Measurements from ENCODE around the gene SARS2. TPM values are rescaled to one million over a fixed set of nuclear protein-coding genes. Genes with fewer than 3 reads are reported as not detected.

The SARS2 gene
- polyA plus RNA-seq, 2 donors = 27.4 to 43.9 TPM

GRCh38 chr19:38919837-38920601 is 10.5 kb downstream of the SARS2 start:
- 60 to 69% methylated on average over 21 of the region's 21 CpGs for WGBS, 2 donors

GRCh38 chr19:38918526-38918925 is 12.0 kb downstream of the SARS2 start:
- peaks cover 0 to 2% of the 10 kb centered on the region in 2 donors for H3K4me1 ChIP-seq (ENCODE audit: control insufficient read depth in 2 of 2, insufficient read depth in 2 of 2, low read length in 1 of 2)
- H3K27ac ChIP-seq (ENCODE audit: low read depth in 2 of 2, low read length in 1 of 2) = no peak overlapping the region
- no peak overlapping the region for H3K4me3 ChIP-seq (ENCODE audit: low read depth in 1 of 2, low read length in 2 of 2)
- 86 to 88% methylated on average over 10 of the region's 10 CpGs for WGBS, 2 donors
- peaks cover 3 to 13% of the 10 kb centered on the region in 2 donors for H3K36me3 ChIP-seq (ENCODE audit: control insufficient read depth in 2 of 2, insufficient read depth in 2 of 2, low read length in 1 of 2)
- H3K9me3 ChIP-seq (ENCODE audit: control insufficient read depth in 2 of 2, insufficient read depth in 1 of 2, low read depth in 1 of 2, low read length in 1 of 2) = no peaks in the 10 kb centered on the region
- no peaks in the 10 kb centered on the region for H3K27me3 ChIP-seq (ENCODE audit: control insufficient read depth in 1 of 2, insufficient read depth in 2 of 2, low read length in 2 of 2)

More at GRCh38 chr19:38919837-38920601, 10.5 kb downstream of the SARS2 start:
- H3K27me3 ChIP-seq (ENCODE audit: control insufficient read depth in 1 of 2, insufficient read depth in 2 of 2, low read length in 2 of 2) = no peaks in the 10 kb centered on the region
- H3K27ac ChIP-seq (ENCODE audit: low read depth in 2 of 2, low read length in 1 of 2) = no peak overlapping the region
- peaks cover 0 to 2% of the 10 kb centered on the region in 2 donors for H3K4me1 ChIP-seq (ENCODE audit: control insufficient read depth in 2 of 2, insufficient read depth in 2 of 2, low read length in 1 of 2)
- no peaks in the 10 kb centered on the region for H3K9me3 ChIP-seq (ENCODE audit: control insufficient read depth in 2 of 2, insufficient read depth in 1 of 2, low read depth in 1 of 2, low read length in 1 of 2)
- H3K36me3 ChIP-seq (ENCODE audit: control insufficient read depth in 2 of 2, insufficient read depth in 2 of 2, low read length in 1 of 2) = peaks cover 7 to 20% of the 10 kb centered on the region in 2 donors
- H3K4me3 ChIP-seq (ENCODE audit: low read depth in 1 of 2, low read length in 2 of 2) = no peak overlapping the region

- peaks cover 3 to 13% of the 10 kb centered on the region in 2 donors for H3K36me3 ChIP-seq (ENCODE audit: control insufficient read depth in 2 of 2, insufficient read depth in 2 of 2, low read length in 1 of 2)
- no peak overlapping the region for H3K27ac ChIP-seq (ENCODE audit: low read depth in 2 of 2, low read length in 1 of 2)
- H3K27me3 ChIP-seq (ENCODE audit: control insufficient read depth in 1 of 2, insufficient read depth in 2 of 2, low read length in 2 of 2) = no peaks in the 10 kb centered on the region
- peaks cover 0 to 2% of the 10 kb centered on the region in 2 donors for H3K4me1 ChIP-seq (ENCODE audit: control insufficient read depth in 2 of 2, insufficient read depth in 2 of 2, low read length in 1 of 2)
- H3K4me3 ChIP-seq (ENCODE audit: low read depth in 1 of 2, low read length in 2 of 2) = no peak overlapping the region
- H3K9me3 ChIP-seq (ENCODE audit: control insufficient read depth in 2 of 2, insufficient read depth in 1 of 2, low read depth in 1 of 2, low read length in 1 of 2) = no peaks in the 10 kb centered on the region
- WGBS, 2 donors = 65 to 70% methylated on average over 13 of the region's 13 CpGs
Measured at GRCh38 chr19:38917921-38918491, 12.6 kb downstream of the SARS2 start.

GRCh38 chr19:38917516-38917915 is 13.0 kb downstream of the SARS2 start:
- WGBS, 2 donors = 83% methylated on average over 9 of the region's 9 CpGs
- no peaks in the 10 kb centered on the region for H3K27me3 ChIP-seq (ENCODE audit: control insufficient read depth in 1 of 2, insufficient read depth in 2 of 2, low read length in 2 of 2)
- no peak overlapping the region for H3K4me3 ChIP-seq (ENCODE audit: low read depth in 1 of 2, low read length in 2 of 2)
- H3K27ac ChIP-seq (ENCODE audit: low read depth in 2 of 2, low read length in 1 of 2) = no peak overlapping the region
- peaks cover 3 to 13% of the 10 kb centered on the region in 2 donors for H3K36me3 ChIP-seq (ENCODE audit: control insufficient read depth in 2 of 2, insufficient read depth in 2 of 2, low read length in 1 of 2)
- H3K9me3 ChIP-seq (ENCODE audit: control insufficient read depth in 2 of 2, insufficient read depth in 1 of 2, low read depth in 1 of 2, low read length in 1 of 2) = no peaks in the 10 kb centered on the region
- H3K4me1 ChIP-seq (ENCODE audit: control insufficient read depth in 2 of 2, insufficient read depth in 2 of 2, low read length in 1 of 2) = peaks cover 0 to 2% of the 10 kb centered on the region in 2 donors

- WGBS, 2 donors = 89 to 92% methylated on average over 44 of the region's 44 CpGs
- Histone ChIP-seq H3K27me3 (ENCODE audit: control insufficient read depth in 1 of 2, insufficient read depth in 2 of 2, low read length in 2 of 2) (no peaks in the 10 kb centered on the region), H3K9me3 (ENCODE audit: control insufficient read depth in 2 of 2, insufficient read depth in 1 of 2, low read depth in 1 of 2, low read length in 1 of 2) (no peaks in the 10 kb centered on the region), H3K27ac (ENCODE audit: low read depth in 2 of 2, low read length in 1 of 2) (no peak overlapping the region), H3K36me3 (ENCODE audit: control insufficient read depth in 2 of 2, insufficient read depth in 2 of 2, low read length in 1 of 2) (peaks cover 3 to 8% of the 10 kb centered on the region in 2 donors), H3K4me3 (ENCODE audit: low read depth in 1 of 2, low read length in 2 of 2) (no peak overlapping the region), H3K4me1 (ENCODE audit: control insufficient read depth in 2 of 2, insufficient read depth in 2 of 2, low read length in 1 of 2) (peaks cover 2% of the 10 kb centered on the region in 2 donors)
Measured at GRCh38 chr19:38915329-38916321, 14.9 kb downstream of the SARS2 start.

- Histone ChIP-seq H3K4me1 (ENCODE audit: control insufficient read depth in 2 of 2, insufficient read depth in 2 of 2, low read length in 1 of 2) (peaks cover 2% of the 10 kb centered on the region in 2 donors), H3K27ac (ENCODE audit: low read depth in 2 of 2, low read length in 1 of 2) (no peak overlapping the region), H3K9me3 (ENCODE audit: control insufficient read depth in 2 of 2, insufficient read depth in 1 of 2, low read depth in 1 of 2, low read length in 1 of 2) (no peaks in the 10 kb centered on the region), H3K36me3 (ENCODE audit: control insufficient read depth in 2 of 2, insufficient read depth in 2 of 2, low read length in 1 of 2) (peaks cover 3 to 11% of the 10 kb centered on the region in 2 donors), H3K27me3 (ENCODE audit: control insufficient read depth in 1 of 2, insufficient read depth in 2 of 2, low read length in 2 of 2) (no peaks in the 10 kb centered on the region), H3K4me3 (ENCODE audit: low read depth in 1 of 2, low read length in 2 of 2) (no peak overlapping the region)
- WGBS, 2 donors = 92 to 96% methylated on average over 8 of the region's 8 CpGs
Measured at GRCh38 chr19:38913958-38914357, 16.6 kb downstream of the SARS2 start.

- 71 to 73% methylated on average over 12 of the region's 12 CpGs for WGBS, 2 donors
- H3K4me3 ChIP-seq (ENCODE audit: low read depth in 1 of 2, low read length in 2 of 2) = no peak overlapping the region
- H3K9me3 ChIP-seq (ENCODE audit: control insufficient read depth in 2 of 2, insufficient read depth in 1 of 2, low read depth in 1 of 2, low read length in 1 of 2) = no peaks in the 10 kb centered on the region
- H3K4me1 ChIP-seq (ENCODE audit: control insufficient read depth in 2 of 2, insufficient read depth in 2 of 2, low read length in 1 of 2) = peaks cover 0 to 2% of the 10 kb centered on the region in 2 donors
- H3K36me3 ChIP-seq (ENCODE audit: control insufficient read depth in 2 of 2, insufficient read depth in 2 of 2, low read length in 1 of 2) = peaks cover 3 to 16% of the 10 kb centered on the region in 2 donors
- H3K27ac ChIP-seq (ENCODE audit: low read depth in 2 of 2, low read length in 1 of 2) = no peak overlapping the region
- no peaks in the 10 kb centered on the region for H3K27me3 ChIP-seq (ENCODE audit: control insufficient read depth in 1 of 2, insufficient read depth in 2 of 2, low read length in 2 of 2)
Measured at GRCh38 chr19:38912600-38913514, 17.7 kb downstream of the SARS2 start.

- peaks cover 3 to 29% of the 10 kb centered on the region in 2 donors for H3K36me3 ChIP-seq (ENCODE audit: control insufficient read depth in 2 of 2, insufficient read depth in 2 of 2, low read length in 1 of 2)
- WGBS, 2 donors = 59 to 65% methylated on average over 15 to 16 of the region's 16 CpGs
- no peaks in the 10 kb centered on the region for H3K27me3 ChIP-seq (ENCODE audit: control insufficient read depth in 1 of 2, insufficient read depth in 2 of 2, low read length in 2 of 2)
Measured at GRCh38 chr19:38911388-38912001, 19.1 kb downstream of the SARS2 start.

More at GRCh38 chr19:38911388-38912001, 19.1 kb downstream of the SARS2 start:
- Histone ChIP-seq H3K27ac (ENCODE audit: low read depth in 2 of 2, low read length in 1 of 2) (no peak overlapping the region), H3K9me3 (ENCODE audit: control insufficient read depth in 2 of 2, insufficient read depth in 1 of 2, low read depth in 1 of 2, low read length in 1 of 2) (no peaks in the 10 kb centered on the region), H3K4me3 (ENCODE audit: low read depth in 1 of 2, low read length in 2 of 2) (no peak overlapping the region), H3K4me1 (ENCODE audit: control insufficient read depth in 2 of 2, insufficient read depth in 2 of 2, low read length in 1 of 2) (peaks cover 0 to 2% of the 10 kb centered on the region in 2 donors)

Data from esophagus (tissue), 2 donors.